ENCODE results near the gene NONO.

GRCh38 chrX:71239781-71240180 lies 43.7 kb upstream of the NONO start:
- TF ChIP-seq POLR2AphosphoS5 (IDR thresholded peaks at IDR 0.05; ENCODE audit: low read depth, low read length) (no peak), TAF1 (IDR thresholded peaks at IDR 0.05; ENCODE audit: borderline replicate concordance, insufficient read depth, low read length) (no peak)

All from PFSK-1 (cell line).